ENCODE data around the gene CLEC2L.

GRCh38 chr7:139531094-139531493 lies 7.6 kb downstream of the CLEC2L start:
- TF ChIP-seq EZH2phosphoT487 (IDR thresholded peaks at IDR 0.05) (no peak), CTCF (IDR thresholded peaks at IDR 0.05) (no peak)
